ENCODE data around the gene KCMF1.

The KCMF1 gene

GRCh38 chr2:84931384-84931821, 39.6 kb upstream of the KCMF1 start:
- DNase-seq (ENCODE audit: low read depth, low spot score) = no peak
- no peak overlapping the region for H3K4me3 ChIP-seq (ENCODE audit: low read depth, low read length)
- in situ Hi-C loops (cut with HindIII; ENCODE audit: low sequenced_read_pairs) = no loop called here
- TF ChIP-seq CTCF (IDR thresholded peaks at IDR 0.05; ENCODE audit: low read depth, low read length) = no peak

GRCh38 chr2:84938194-84938879, 32.6 kb upstream of the KCMF1 start:
- in situ Hi-C loops (cut with HindIII; ENCODE audit: low sequenced_read_pairs) = no loop called here
- H3K4me3 ChIP-seq (ENCODE audit: low read depth, low read length) = no peak overlapping the region
- no peak for DNase-seq (ENCODE audit: low read depth, low spot score)
- no peak for TF ChIP-seq CTCF (IDR thresholded peaks at IDR 0.05; ENCODE audit: low read depth, low read length)

GRCh38 chr2:84939426-84940087, 31.4 kb upstream of the KCMF1 start:
- TF ChIP-seq CTCF (IDR thresholded peaks at IDR 0.05; ENCODE audit: low read depth, low read length) = no peak
- in situ Hi-C loops (cut with HindIII; ENCODE audit: low sequenced_read_pairs) = no loop called here
- DNase-seq (ENCODE audit: low read depth, low spot score) = no peak
- H3K4me3 ChIP-seq (ENCODE audit: low read depth, low read length) = no peak overlapping the region

GRCh38 chr2:84940088-84940470, 30.9 kb upstream of the KCMF1 start:
- no peak overlapping the region for H3K4me3 ChIP-seq (ENCODE audit: low read depth, low read length)
- in situ Hi-C loops (cut with HindIII; ENCODE audit: low sequenced_read_pairs) = no loop called here
- TF ChIP-seq CTCF (IDR thresholded peaks at IDR 0.05; ENCODE audit: low read depth, low read length) = no peak
- DNase-seq (ENCODE audit: low read depth, low spot score) = no peak

GRCh38 chr2:84940831-84941412, 30.0 kb upstream of the KCMF1 start:
- DNase-seq (ENCODE audit: low read depth, low spot score) = no peak
- in situ Hi-C loops (cut with HindIII; ENCODE audit: low sequenced_read_pairs) = no loop called here
- H3K4me3 ChIP-seq (ENCODE audit: low read depth, low read length) = no peak overlapping the region
- TF ChIP-seq CTCF (IDR thresholded peaks at IDR 0.05; ENCODE audit: low read depth, low read length) = no peak

GRCh38 chr2:84942166-84942565, 28.8 kb upstream of the KCMF1 start:
- in situ Hi-C loops (cut with HindIII; ENCODE audit: low sequenced_read_pairs) = no loop called here

More at GRCh38 chr2:84942166-84942565, 28.8 kb upstream of the KCMF1 start:
- no peak for TF ChIP-seq CTCF (IDR thresholded peaks at IDR 0.05; ENCODE audit: low read depth, low read length)
- no peak overlapping the region for H3K4me3 ChIP-seq (ENCODE audit: low read depth, low read length)
- DNase-seq (ENCODE audit: low read depth, low spot score) = no peak
